Prostate gland (tissue), 2 donors: Measurements from ENCODE around the gene RIT2.

ENCODE experiments used
- POLR2A ChIP-seq: fragments of 450-650 bp; IDR thresholded peaks from one replicate; pipeline ENCODE4 v1.6.1; 2016; ENCODE audit warnings: antibody characterized with exemption, mild to moderate bottlenecking
- TF ChIP-seq, protein P1 (sequence below), 4 experiments: fragments of 200-600 bp in 2 of 4; fragments of 450-650 bp in 2 of 4; sonication (generic) in 2 of 4; IDR thresholded peaks; 1 replicate in 3 of 4; 2 replicates in 1 of 4; pipeline ENCODE4 v1.5.1; 2016 to 2019; ENCODE audit warnings: antibody characterized with exemption in 4 of 4, mild to moderate bottlenecking in 2 of 4, moderate library complexity in 2 of 4

DNA sequence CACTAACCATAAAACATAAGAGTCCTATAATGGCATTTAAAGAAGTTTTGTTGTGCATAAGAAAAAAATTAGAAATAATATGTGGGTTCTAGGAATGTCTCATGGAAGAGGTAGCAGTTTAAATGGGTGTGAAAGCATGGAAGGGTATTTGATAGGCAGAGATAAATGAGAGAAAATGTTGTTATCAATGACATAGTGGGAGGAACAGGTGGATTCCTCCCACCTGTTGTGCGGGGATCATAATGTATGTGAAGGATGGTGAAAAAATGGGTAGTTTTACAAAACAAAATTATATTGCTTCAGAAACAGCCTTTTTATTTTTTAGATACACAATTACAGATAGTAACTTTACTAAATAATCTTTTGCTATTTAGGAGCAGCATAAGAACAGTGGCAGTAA is 41.7 kb downstream of the RIT2 start:
- TF ChIP-seq, protein P1, sequence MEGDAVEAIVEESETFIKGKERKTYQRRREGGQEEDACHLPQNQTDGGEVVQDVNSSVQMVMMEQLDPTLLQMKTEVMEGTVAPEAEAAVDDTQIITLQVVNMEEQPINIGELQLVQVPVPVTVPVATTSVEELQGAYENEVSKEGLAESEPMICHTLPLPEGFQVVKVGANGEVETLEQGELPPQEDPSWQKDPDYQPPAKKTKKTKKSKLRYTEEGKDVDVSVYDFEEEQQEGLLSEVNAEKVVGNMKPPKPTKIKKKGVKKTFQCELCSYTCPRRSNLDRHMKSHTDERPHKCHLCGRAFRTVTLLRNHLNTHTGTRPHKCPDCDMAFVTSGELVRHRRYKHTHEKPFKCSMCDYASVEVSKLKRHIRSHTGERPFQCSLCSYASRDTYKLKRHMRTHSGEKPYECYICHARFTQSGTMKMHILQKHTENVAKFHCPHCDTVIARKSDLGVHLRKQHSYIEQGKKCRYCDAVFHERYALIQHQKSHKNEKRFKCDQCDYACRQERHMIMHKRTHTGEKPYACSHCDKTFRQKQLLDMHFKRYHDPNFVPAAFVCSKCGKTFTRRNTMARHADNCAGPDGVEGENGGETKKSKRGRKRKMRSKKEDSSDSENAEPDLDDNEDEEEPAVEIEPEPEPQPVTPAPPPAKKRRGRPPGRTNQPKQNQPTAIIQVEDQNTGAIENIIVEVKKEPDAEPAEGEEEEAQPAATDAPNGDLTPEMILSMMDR (IDR thresholded peaks at IDR 0.05): no peak
- no peak for TF ChIP-seq POLR2A
